Pancreas (tissue), 10 donors: ENCODE results near the gene KBTBD2. TPM values are rescaled to one million over a fixed set of nuclear protein-coding genes. Genes with fewer than 3 reads are reported as not detected.

Experiments used
- ATAC-seq, 4 donors: fragments of 200-7000 bp; cut with Tn5 transposase; one replicate each; pipeline versions ENCODE4 v1.8.0 to v1.9.1; 2020; ENCODE audit warnings: mild to moderate bottlenecking in 4 of 4, moderate library complexity in 4 of 4
- DNase-seq, 6 donors: peaks; one replicate each; pipeline ENCODE4 v3.0.0-alpha.2; 2020
- FAIRE-seq: peaks from 2 replicates; lab custom pipeline; 2012; peaks lifted over from hg19 to GRCh38; lab: Jason Lieb, UNC
- H3K27ac ChIP-seq, 4 donors: fragments of 200-600 bp; sonication (generic); 1 replicate in 3 of 4; 2 replicates in 1 of 4; pipeline versions ENCODE4 v1.5.0 to v1.8.0; 2020
- H3K27me3 ChIP-seq, 4 donors: fragments of 200-600 bp; one replicate each; pipeline ENCODE4 v1.8.0; 2021
- H3K36me3 ChIP-seq, 3 donors: fragments of 200-600 bp; sonication (generic) in 1 of 3; one replicate each; pipeline versions ENCODE4 v1.5.0 to v1.8.0; 2020 to 2021
- H3K4me1 ChIP-seq, 3 donors: fragments of 200-600 bp; one replicate each; pipeline ENCODE4 v1.8.0; 2021
- H3K4me3 ChIP-seq, 4 donors: fragments of 200-600 bp; sonication (generic) in 2 of 4; one replicate each; pipeline versions ENCODE4 v1.5.0 to v1.8.0; 2020 to 2021
- H3K9me3 ChIP-seq, 4 donors: fragments of 200-600 bp; one replicate each; pipeline ENCODE4 v1.8.0; 2021
- WGBS, 2 donors: extraction: QIAGEN DNeasy Blood & Tissue Kit; methylation state at CpG; one replicate each; pipeline ENCODE4 v1.1.7; 2013; 5-methylcytosine and 5-hydroxymethylcytosine counted together
- intact Hi-C, 3 donors: fragments of 100-400 bp; cut with DNase I; formaldehyde crosslinking; loops; one replicate each; pipeline versions ENCODE4 v1.11.1 to v1.14.2; 2022
- polyA plus RNA-seq, 2 donors: library from polyadenylated mRNA; stranded (reverse); fragments of 200-250 nt; gene quantifications; one replicate each; pipeline ENCODE4 v1.2.3, GENCODE V29; 2013
- total RNA-seq, 6 donors: library from RNA; stranded (reverse); fragmentation: NEBNext Ultra II Directional in 4 of 6; extraction: Animal tissue kit (Norgen Biotek cat#: 25700) in 4 of 6; gene quantifications; one replicate each; pipeline versions ENCODE4 v1.2.1 to v1.2.4, GENCODE V29; 2021 to 2023
- TF ChIP-seq, protein P1 (sequence below), 4 donors: fragments of 200-600 bp; sonication (generic) in 3 of 4; IDR thresholded peaks; one replicate each; pipeline versions ENCODE4 v1.5.0 to v1.8.0; 2021; ENCODE audit warnings: antibody characterized with exemption in 4 of 4
- donor health status: healthy with polysubstance abuse.
- donor health status: DM: no; HTN: no; CAD: no; lungs with moderate emphysema.
- donor health status: DM: no; HTN: no; CAD: no.
- donor health status: control.
- donor health status: control.
- donor health status: Bipolar disorder and iron deficiency.
- donor health status: DM: yes; HTN: yes; CAD: no.
- donor health status: DM: no; HTN: no; CAD: no.
- donor health status: DM: no; HTN: no; CAD: no.
- donor health status: DM: yes; HTN: yes; CAD: no.

The KBTBD2 gene
- total RNA-seq: 10 to 100 TPM in 2 of 6 donors, 1 to 10 TPM in 4; 6.4 to 18.1 (median 7.5) TPM
- 10 to 100 TPM in 1 of 2 donors, 1 to 10 TPM in 1; 6.3 to 13.3 TPM for polyA plus RNA-seq

DNA sequence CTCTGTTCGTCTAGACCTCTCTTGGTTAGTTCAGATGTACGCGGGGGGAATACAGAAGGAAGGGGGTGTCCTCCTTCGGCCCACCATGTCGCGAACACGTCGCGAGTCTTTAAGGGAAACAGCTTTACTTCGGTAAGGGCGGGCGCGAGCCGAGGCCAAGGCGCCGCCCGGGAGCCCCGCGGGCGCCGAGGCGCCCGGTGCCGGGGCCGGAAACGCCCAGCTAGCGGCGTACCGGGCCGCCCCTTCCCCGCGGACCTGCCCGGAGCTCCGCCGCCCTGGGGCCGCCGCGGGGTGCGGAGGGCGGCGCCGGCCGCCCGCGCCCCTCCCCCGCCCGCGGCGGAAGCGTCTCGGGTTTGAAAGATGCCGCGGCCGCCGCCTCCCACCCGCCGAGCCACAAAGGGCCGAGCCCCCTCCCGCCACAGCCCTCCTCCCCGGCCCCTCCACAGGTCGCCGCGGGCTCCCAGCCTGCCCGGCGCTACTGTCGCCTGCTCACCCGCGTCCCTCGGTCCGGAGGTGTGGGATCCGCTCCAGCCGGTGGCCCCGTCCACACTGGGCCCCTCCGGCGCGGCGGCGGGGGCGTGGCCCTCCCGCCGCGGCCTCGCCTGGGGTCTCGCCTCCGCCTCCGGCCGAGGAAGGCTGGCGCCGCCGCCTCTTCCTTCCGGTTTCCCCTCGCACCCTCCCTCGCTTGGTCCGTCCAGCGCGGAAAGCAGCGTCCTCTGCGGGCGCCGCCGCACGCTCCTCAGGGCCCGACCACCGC is at the start of gene KBTBD2:
Gene KBTBD2 (minus strand): TSS at position 718 of the 757 bp plus-strand sequence. CDS start 12,156 bp downstream, outside the sequence.
- DNase-seq (peak; percentile 81 to 92 (median 86)), FAIRE-seq (no peak), ATAC-seq (peak; percentile 55 to 71 (median 60))
- H3K9me3 ChIP-seq: no peaks in the 10 kb centered on the region
- intact Hi-C loops: no loop called here
- H3K36me3 ChIP-seq: no peaks in the 10 kb centered on the region
- peaks cover 13 to 36% (median 32%) of the 10 kb centered on the region in 3 donors for H3K4me1 ChIP-seq
- H3K27me3 ChIP-seq: no peaks in the 10 kb centered on the region
- WGBS, 2 donors: 0% methylated on average over 63 to 104 of the region's 104 CpGs
- peak within 1 kb of the TSS; percentile 52 to 87 (median 82) for H3K4me3 ChIP-seq
- peak within 1 kb of the TSS; percentile 84 to 99 (median 94) for H3K27ac ChIP-seq
- TF ChIP-seq, protein P1, sequence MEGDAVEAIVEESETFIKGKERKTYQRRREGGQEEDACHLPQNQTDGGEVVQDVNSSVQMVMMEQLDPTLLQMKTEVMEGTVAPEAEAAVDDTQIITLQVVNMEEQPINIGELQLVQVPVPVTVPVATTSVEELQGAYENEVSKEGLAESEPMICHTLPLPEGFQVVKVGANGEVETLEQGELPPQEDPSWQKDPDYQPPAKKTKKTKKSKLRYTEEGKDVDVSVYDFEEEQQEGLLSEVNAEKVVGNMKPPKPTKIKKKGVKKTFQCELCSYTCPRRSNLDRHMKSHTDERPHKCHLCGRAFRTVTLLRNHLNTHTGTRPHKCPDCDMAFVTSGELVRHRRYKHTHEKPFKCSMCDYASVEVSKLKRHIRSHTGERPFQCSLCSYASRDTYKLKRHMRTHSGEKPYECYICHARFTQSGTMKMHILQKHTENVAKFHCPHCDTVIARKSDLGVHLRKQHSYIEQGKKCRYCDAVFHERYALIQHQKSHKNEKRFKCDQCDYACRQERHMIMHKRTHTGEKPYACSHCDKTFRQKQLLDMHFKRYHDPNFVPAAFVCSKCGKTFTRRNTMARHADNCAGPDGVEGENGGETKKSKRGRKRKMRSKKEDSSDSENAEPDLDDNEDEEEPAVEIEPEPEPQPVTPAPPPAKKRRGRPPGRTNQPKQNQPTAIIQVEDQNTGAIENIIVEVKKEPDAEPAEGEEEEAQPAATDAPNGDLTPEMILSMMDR (IDR thresholded peaks at IDR 0.05): no peak

- Histone ChIP-seq H3K9me3 (no peaks in the 10 kb centered on the region), H3K4me1 (peaks cover 0 to 11% (median 6%) of the 10 kb centered on the region in 3 donors), H3K4me3 (peak overlapping the region in 3 of 4 donors; percentile 76 to 87 (median 87))
Measured at GRCh38 chr7:32941181-32941580, 49.6 kb upstream of the KBTBD2 start.

GRCh38 chr7:32937344-32938174 is 46.0 kb upstream of the KBTBD2 start:
- DNase-seq: peak in 1 of 6 donors; percentile 29
- H3K36me3 ChIP-seq: peaks cover 0 to 2% (median 0%) of the 10 kb centered on the region in 3 donors
- peaks cover 0 to 11% (median 6%) of the 10 kb centered on the region in 3 donors for H3K4me1 ChIP-seq
- 60 to 61% methylated on average over 10 of the region's 10 CpGs for WGBS, 2 donors
- no peak overlapping the region for H3K27ac ChIP-seq
- peak in 1 of 4 donors; percentile 12 for ATAC-seq
- TF ChIP-seq, protein P1 (IDR thresholded peaks at IDR 0.05): no peak
- H3K4me3 ChIP-seq: no peak overlapping the region
- no peaks in the 10 kb centered on the region for H3K9me3 ChIP-seq
- no peaks in the 10 kb centered on the region for H3K27me3 ChIP-seq
- no peak for FAIRE-seq
- intact Hi-C loops: no loop called here

More at GRCh38 chr7:32941181-32941580, 49.6 kb upstream of the KBTBD2 start:
- TF ChIP-seq, protein P1 (IDR thresholded peaks at IDR 0.05): no peak
- H3K36me3 ChIP-seq: no peaks in the 10 kb centered on the region
- ATAC-seq (no peak), FAIRE-seq (no peak), DNase-seq (no peak)
- 38 to 45% methylated on average over 5 of the region's 5 CpGs for WGBS, 2 donors
- intact Hi-C loops: loop anchor here in 1 of 3 donors (5.0 kb wide), 1 partner anchor 166 kb away; the partner anchor contains the start of gene RP9
- no peaks in the 10 kb centered on the region for H3K27me3 ChIP-seq
- peak overlapping the region in 1 of 4 donors; percentile 96 for H3K27ac ChIP-seq

DNA sequence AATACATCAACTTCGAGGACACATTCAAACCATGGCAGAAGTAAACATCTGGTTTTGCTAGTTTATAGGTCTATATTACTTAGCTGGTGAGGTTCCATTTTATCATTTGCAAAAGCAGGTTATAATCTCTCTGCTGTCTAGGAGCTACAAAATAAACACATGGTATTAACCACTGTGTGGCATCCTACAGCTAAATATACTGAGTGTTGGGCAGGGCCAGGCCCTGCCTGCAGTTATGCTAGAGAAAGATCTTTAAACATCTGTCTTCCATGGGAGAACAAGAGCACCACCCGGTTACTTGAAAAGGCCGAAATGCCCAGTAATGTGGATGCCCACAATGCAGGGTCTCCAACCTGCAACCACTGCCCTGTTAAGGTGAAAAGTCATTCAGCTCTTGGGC is 45.1 kb upstream of the KBTBD2 start:
- Histone ChIP-seq H3K27ac (no peak overlapping the region), H3K4me1 (peaks cover 0 to 9% (median 6%) of the 10 kb centered on the region in 3 donors), H3K9me3 (no peaks in the 10 kb centered on the region), H3K4me3 (no peak overlapping the region), H3K27me3 (no peaks in the 10 kb centered on the region), H3K36me3 (peaks cover 0 to 9% (median 0%) of the 10 kb centered on the region in 3 donors)
- intact Hi-C loops: no loop called here
- ATAC-seq (peak in 1 of 4 donors; percentile 22), FAIRE-seq (no peak), DNase-seq (no peak)
- WGBS, 2 donors: 91 to 93% methylated on average over 3 of the region's 3 CpGs
- TF ChIP-seq, protein P1 (IDR thresholded peaks at IDR 0.05): no peak
